Activated T-helper 9 cell treated with anti-CD3 and anti-CD28 coated beads, Interleukin-2, amount 50 U/mL, for 16 hours (primary cell): ENCODE data around the gene DTNB.

Experiments used
- DNase-seq: peaks from one replicate; pipeline ENCODE4 v3.0.0-alpha.2; 2020; ENCODE audit warnings: low read depth

The DTNB gene

GRCh38 chr2:25454824-25455611 is 218.4 kb downstream of the DTNB start:
- no peak for DNase-seq

- DNase-seq, result no peak
These were observed 220.0 kb downstream of the DTNB start for GRCh38 chr2:25453199-25453905.

- DNase-seq, result no peak
These were observed 224.6 kb downstream of the DTNB start for GRCh38 chr2:25448808-25449207.

GRCh38 chr2:25447018-25447417 is 226.4 kb downstream of the DTNB start:
- no peak for DNase-seq

- no peak for DNase-seq
These were observed 227.3 kb downstream of the DTNB start for GRCh38 chr2:25446122-25446521.

- no peak for DNase-seq
These were observed 227.9 kb downstream of the DTNB start for GRCh38 chr2:25445464-25445863.

- DNase-seq, result no peak
These were observed 228.6 kb downstream of the DTNB start for GRCh38 chr2:25444608-25445270.

GRCh38 chr2:25443766-25444165 is 229.6 kb downstream of the DTNB start:
- no peak for DNase-seq

GRCh38 chr2:25441353-25441752 is 232.0 kb downstream of the DTNB start:
- no peak for DNase-seq

- no peak for DNase-seq
These were observed 234.6 kb downstream of the DTNB start for GRCh38 chr2:25438793-25439192.

- no peak for DNase-seq
These were observed 235.3 kb downstream of the DTNB start for GRCh38 chr2:25437881-25438662.

- no peak for DNase-seq
These were observed 238.0 kb downstream of the DTNB start for GRCh38 chr2:25435421-25435820.

GRCh38 chr2:25431604-25432003 is 241.8 kb downstream of the DTNB start:
- no peak for DNase-seq

- no peak for DNase-seq
These were observed 242.8 kb downstream of the DTNB start for GRCh38 chr2:25430556-25430955.

- DNase-seq, result no peak
These were observed 247.1 kb downstream of the DTNB start for GRCh38 chr2:25426326-25426725.

GRCh38 chr2:25424426-25425028 is 248.8 kb downstream of the DTNB start:
- no peak for DNase-seq

- no peak for DNase-seq
These were observed 251.5 kb downstream of the DTNB start for GRCh38 chr2:25421820-25422411.

- no peak for DNase-seq
These were observed 252.1 kb downstream of the DTNB start for GRCh38 chr2:25421289-25421688.

GRCh38 chr2:25420820-25421237 is 252.5 kb downstream of the DTNB start:
- no peak for DNase-seq

- DNase-seq, result no peak
These were observed 253.6 kb downstream of the DTNB start for GRCh38 chr2:25419678-25420242.
